ENCODE results near the gene MARK4. TPM values are rescaled to one million over a fixed set of nuclear protein-coding genes. Genes with fewer than 3 reads are reported as not detected.
A peak's percentile ranks its signal among the peaks of the same experiment; 100 is the strongest.

The MARK4 gene
- total and polyA plus RNA-seq, 12 donors: 5.6 to 53.3 (median 26.6) TPM

- Histone ChIP-seq H3K4me3 (no peak overlapping the region), H3K27ac (no peak overlapping the region), H3K4me1 (replicated peaks in 1 of 2) (peaks cover 0 to 14% of the 10 kb centered on the region in 2 donors), H3K27me3 (no peaks in the 10 kb centered on the region), H3K36me3 (replicated peaks in 1 of 2) (peaks cover 0 to 47% of the 10 kb centered on the region in 2 donors), H3K9me3 (replicated peaks in 1 of 3) (no peaks in the 10 kb centered on the region)
- WGBS, 4 donors: 83 to 85% (median 84%) methylated on average over 11 to 12 of the region's 12 CpGs
- TF ChIP-seq POLR2A (IDR thresholded peaks at IDR 0.05): no peak
- TF ChIP-seq, protein P1, sequence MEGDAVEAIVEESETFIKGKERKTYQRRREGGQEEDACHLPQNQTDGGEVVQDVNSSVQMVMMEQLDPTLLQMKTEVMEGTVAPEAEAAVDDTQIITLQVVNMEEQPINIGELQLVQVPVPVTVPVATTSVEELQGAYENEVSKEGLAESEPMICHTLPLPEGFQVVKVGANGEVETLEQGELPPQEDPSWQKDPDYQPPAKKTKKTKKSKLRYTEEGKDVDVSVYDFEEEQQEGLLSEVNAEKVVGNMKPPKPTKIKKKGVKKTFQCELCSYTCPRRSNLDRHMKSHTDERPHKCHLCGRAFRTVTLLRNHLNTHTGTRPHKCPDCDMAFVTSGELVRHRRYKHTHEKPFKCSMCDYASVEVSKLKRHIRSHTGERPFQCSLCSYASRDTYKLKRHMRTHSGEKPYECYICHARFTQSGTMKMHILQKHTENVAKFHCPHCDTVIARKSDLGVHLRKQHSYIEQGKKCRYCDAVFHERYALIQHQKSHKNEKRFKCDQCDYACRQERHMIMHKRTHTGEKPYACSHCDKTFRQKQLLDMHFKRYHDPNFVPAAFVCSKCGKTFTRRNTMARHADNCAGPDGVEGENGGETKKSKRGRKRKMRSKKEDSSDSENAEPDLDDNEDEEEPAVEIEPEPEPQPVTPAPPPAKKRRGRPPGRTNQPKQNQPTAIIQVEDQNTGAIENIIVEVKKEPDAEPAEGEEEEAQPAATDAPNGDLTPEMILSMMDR (IDR thresholded peaks at IDR 0.05): no peak
- intact Hi-C loops (cut with DNase I): no loop called here
- no peak for DNase-seq
These were observed 24.4 kb downstream of the MARK4 start for GRCh38 chr19:45275370-45275971.

DNA sequence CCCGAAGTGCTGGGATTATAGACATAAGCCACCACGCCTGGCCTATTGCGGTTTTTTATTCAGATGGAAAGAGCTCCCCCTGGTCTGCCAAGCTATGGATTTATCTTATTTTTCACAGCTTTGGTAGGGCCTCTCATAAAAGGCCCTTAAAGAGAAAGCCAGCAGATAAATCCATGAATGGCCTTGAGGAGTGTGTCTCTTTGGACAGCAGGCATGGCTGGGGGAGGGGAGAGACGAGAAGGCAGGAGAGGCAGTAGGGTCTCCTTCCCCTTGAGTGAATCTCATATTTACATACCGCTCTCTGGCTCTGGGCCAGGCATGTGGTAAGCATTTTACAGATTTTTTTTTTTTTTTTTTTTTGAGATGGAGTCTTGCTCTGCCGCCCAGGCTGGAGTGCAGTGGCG is 25.2 kb downstream of the MARK4 start:
- H3K27ac ChIP-seq: no peak overlapping the region
- TF ChIP-seq, protein P1 (IDR thresholded peaks at IDR 0.05): no peak
- no peak for TF ChIP-seq POLR2A (IDR thresholded peaks at IDR 0.05)
- H3K4me3 ChIP-seq: no peak overlapping the region
- peak in 1 of 7 donors; percentile 17 for DNase-seq
- intact Hi-C loops (cut with DNase I): no loop called here
- H3K4me1 ChIP-seq (replicated peaks in 1 of 2): peaks cover 0 to 14% of the 10 kb centered on the region in 2 donors
- H3K36me3 ChIP-seq (replicated peaks in 1 of 2): peaks cover 0 to 45% of the 10 kb centered on the region in 2 donors
- H3K27me3 ChIP-seq: no peaks in the 10 kb centered on the region
- H3K9me3 ChIP-seq (replicated peaks in 1 of 3): no peaks in the 10 kb centered on the region
- 56 to 71% (median 65%) methylated on average over 5 to 7 of the region's 7 CpGs for WGBS, 4 donors

- intact Hi-C loops (cut with DNase I): no loop called here
- Histone ChIP-seq H3K27ac (no peak overlapping the region), H3K9me3 (replicated peaks in 1 of 3) (no peaks in the 10 kb centered on the region), H3K27me3 (no peaks in the 10 kb centered on the region), H3K4me1 (replicated peaks in 1 of 2) (peaks cover 0 to 2% of the 10 kb centered on the region in 2 donors), H3K4me3 (no peak overlapping the region), H3K36me3 (replicated peaks in 1 of 2) (peaks cover 0 to 42% of the 10 kb centered on the region in 2 donors)
- WGBS, 4 donors: 95 to 97% (median 97%) methylated on average over 6 to 10 of the region's 10 CpGs
- DNase-seq: no peak
- TF ChIP-seq POLR2A (IDR thresholded peaks at IDR 0.05): no peak
- TF ChIP-seq, protein P1 (IDR thresholded peaks at IDR 0.05): no peak
These were observed 27.0 kb downstream of the MARK4 start for GRCh38 chr19:45278087-45278486.

DNA sequence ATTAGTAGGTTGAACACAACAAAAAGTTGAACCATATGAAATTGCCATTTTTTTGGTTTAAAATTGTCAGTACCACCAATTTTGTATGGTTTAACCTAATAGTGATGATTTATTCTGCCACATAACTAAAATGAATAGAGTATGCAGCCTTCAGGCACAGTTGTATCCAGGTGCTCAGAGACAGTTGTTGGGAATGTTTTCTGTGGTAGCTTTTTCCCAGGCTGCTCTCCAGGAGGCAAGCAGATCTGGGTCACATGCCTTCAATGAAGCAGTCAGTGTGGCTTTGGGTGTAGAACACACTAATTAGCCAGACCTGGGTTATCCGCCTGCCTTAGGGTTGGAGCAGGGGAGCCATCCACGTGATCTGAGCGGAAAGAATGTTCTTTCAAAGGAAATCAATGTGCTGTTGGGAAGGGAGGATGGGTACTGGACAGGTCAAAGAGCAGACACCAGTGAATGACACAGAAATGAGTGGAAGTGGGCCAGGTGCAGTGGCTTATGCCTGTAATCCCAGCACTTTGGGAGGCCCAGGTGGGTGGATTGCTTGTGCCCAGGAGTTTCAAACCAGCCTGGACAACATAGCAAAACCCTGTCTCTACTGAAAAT is 28.6 kb downstream of the MARK4 start:
- DNase-seq: no peak
- intact Hi-C loops (cut with DNase I): no loop called here
- peaks cover 0 to 36% of the 10 kb centered on the region in 2 donors for H3K36me3 ChIP-seq (replicated peaks in 1 of 2)

More for the DNA sequence above, 28.6 kb downstream of the MARK4 start:
- no peaks in the 10 kb centered on the region for H3K4me1 ChIP-seq (replicated peaks in 1 of 2)
- H3K4me3 ChIP-seq: no peak overlapping the region
- no peak for TF ChIP-seq POLR2A (IDR thresholded peaks at IDR 0.05)
- TF ChIP-seq, protein P1 (IDR thresholded peaks at IDR 0.05): no peak
- H3K27me3 ChIP-seq: no peaks in the 10 kb centered on the region
- H3K9me3 ChIP-seq (replicated peaks in 1 of 3): no peaks in the 10 kb centered on the region
- no peak overlapping the region for H3K27ac ChIP-seq
- 90 to 99% (median 94%) methylated on average over 3 of the region's 3 CpGs for WGBS, 4 donors

Measured in adrenal gland (tissue), 12 donors.